Panc1 (cell line): ENCODE measurements around the gene PARP12.

Experiments used
- POLR2AphosphoS5 ChIP-seq: IDR thresholded peaks from 2 replicates; pipeline ENCODE4 v1.6.1; 2012; ENCODE audit warnings: mild to moderate bottlenecking, low read depth, low read length, moderate library complexity
- TCF7L2 ChIP-seq: IDR thresholded peaks from 2 replicates; pipeline ENCODE4 v1.6.1; 2011; ENCODE audit warnings: mild to moderate bottlenecking, low read depth, low read length, inconsistent platforms
- TF ChIP-seq, protein P1 (sequence below): fragments of 450-650 bp; IDR thresholded peaks from 2 replicates; pipeline ENCODE4 v1.5.1; 2017; ENCODE audit warnings: mild to moderate bottlenecking
- TF ChIP-seq, protein P2 (sequence below), 2 experiments: IDR thresholded peaks; 2 replicates each; pipeline ENCODE4 v1.6.1; 2011 to 2012; ENCODE audit warnings: low read depth in 2 of 2, control low read depth in 1 of 2, low read length in 1 of 2, mild to moderate bottlenecking in 1 of 2, moderate library complexity in 1 of 2; ENCODE audit not compliant: insufficient read depth in 1 of 2

DNA sequence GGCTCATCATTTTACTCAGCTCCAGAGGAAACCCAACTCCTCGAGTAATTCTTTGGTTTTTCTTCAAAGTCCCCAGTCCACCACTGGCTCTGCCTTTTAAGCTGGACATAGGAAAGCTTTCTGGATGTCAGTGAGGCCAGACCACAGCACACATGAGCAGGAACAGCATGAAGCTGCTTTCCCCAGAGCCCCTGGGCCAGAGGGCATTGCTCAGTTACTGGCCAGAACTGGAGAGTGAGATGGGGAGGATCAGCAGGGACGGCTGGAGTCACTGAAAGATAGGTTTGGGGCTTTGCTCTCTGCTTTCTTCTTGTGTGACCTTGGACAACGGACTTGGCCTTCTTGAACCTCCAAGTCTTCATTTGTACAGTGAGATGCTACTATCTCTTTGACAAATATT is 43.1 kb downstream of the PARP12 start:
- TF ChIP-seq, protein P1, sequence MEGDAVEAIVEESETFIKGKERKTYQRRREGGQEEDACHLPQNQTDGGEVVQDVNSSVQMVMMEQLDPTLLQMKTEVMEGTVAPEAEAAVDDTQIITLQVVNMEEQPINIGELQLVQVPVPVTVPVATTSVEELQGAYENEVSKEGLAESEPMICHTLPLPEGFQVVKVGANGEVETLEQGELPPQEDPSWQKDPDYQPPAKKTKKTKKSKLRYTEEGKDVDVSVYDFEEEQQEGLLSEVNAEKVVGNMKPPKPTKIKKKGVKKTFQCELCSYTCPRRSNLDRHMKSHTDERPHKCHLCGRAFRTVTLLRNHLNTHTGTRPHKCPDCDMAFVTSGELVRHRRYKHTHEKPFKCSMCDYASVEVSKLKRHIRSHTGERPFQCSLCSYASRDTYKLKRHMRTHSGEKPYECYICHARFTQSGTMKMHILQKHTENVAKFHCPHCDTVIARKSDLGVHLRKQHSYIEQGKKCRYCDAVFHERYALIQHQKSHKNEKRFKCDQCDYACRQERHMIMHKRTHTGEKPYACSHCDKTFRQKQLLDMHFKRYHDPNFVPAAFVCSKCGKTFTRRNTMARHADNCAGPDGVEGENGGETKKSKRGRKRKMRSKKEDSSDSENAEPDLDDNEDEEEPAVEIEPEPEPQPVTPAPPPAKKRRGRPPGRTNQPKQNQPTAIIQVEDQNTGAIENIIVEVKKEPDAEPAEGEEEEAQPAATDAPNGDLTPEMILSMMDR = no peak
- TF ChIP-seq POLR2AphosphoS5 (no peak), TCF7L2 (no peak)
- TF ChIP-seq, protein P2, sequence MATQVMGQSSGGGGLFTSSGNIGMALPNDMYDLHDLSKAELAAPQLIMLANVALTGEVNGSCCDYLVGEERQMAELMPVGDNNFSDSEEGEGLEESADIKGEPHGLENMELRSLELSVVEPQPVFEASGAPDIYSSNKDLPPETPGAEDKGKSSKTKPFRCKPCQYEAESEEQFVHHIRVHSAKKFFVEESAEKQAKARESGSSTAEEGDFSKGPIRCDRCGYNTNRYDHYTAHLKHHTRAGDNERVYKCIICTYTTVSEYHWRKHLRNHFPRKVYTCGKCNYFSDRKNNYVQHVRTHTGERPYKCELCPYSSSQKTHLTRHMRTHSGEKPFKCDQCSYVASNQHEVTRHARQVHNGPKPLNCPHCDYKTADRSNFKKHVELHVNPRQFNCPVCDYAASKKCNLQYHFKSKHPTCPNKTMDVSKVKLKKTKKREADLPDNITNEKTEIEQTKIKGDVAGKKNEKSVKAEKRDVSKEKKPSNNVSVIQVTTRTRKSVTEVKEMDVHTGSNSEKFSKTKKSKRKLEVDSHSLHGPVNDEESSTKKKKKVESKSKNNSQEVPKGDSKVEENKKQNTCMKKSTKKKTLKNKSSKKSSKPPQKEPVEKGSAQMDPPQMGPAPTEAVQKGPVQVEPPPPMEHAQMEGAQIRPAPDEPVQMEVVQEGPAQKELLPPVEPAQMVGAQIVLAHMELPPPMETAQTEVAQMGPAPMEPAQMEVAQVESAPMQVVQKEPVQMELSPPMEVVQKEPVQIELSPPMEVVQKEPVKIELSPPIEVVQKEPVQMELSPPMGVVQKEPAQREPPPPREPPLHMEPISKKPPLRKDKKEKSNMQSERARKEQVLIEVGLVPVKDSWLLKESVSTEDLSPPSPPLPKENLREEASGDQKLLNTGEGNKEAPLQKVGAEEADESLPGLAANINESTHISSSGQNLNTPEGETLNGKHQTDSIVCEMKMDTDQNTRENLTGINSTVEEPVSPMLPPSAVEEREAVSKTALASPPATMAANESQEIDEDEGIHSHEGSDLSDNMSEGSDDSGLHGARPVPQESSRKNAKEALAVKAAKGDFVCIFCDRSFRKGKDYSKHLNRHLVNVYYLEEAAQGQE (IDR thresholded peaks at IDR 0.05; ENCODE audit: insufficient read depth in 1 of 2, low read depth in 2 of 2, low read length in 1 of 2) = no peak
